A549 (cell line): ENCODE measurements around the gene PRRT4. TPM values are rescaled to one million over a fixed set of nuclear protein-coding genes. Genes with fewer than 3 reads are reported as not detected.

Experiments used
- ATAC-seq, 2 experiments: fragments of 200-7000 bp in 1 of 2; fragments of >200 bp in 1 of 2; cut with Nextera tagmentation in 1 of 2; cut with Tn5 transposase in 1 of 2; 3 replicates each; pipeline versions ENCODE4 v1.8.0 to v1.9.1; 2018 to 2020; ENCODE audit warnings: mild to moderate bottlenecking in 1 of 2, moderate library complexity in 1 of 2
- CTCF ChIA-PET: fragments of 300-600 bp; sonication (Branson Sonifier 250); formaldehyde crosslinking; extraction: SDS; loops from one replicate; lab custom pipeline; 2021; ENCODE audit warnings: antibody characterized with exemption, inconsistent platforms; lab: Yijun Ruan, JAX
- POLR2A ChIA-PET: fragments of 350-600 bp; formaldehyde crosslinking; extraction: SDS; loops from one replicate; lab custom pipeline; 2021; ENCODE audit warnings: antibody characterized with exemption, inconsistent platforms; lab: Yijun Ruan, JAX
- DNase-seq, 2 experiments: peaks; one replicate each; pipeline versions ENCODE4 v3.0.0 to v3.0.0-alpha.2; 2011 to 2016; ENCODE audit warnings: low read depth in 1 of 2, low spot score in 1 of 2
- FAIRE-seq: peaks from 2 replicates; lab custom pipeline; 2011; peaks lifted over from hg19 to GRCh38; lab: Jason Lieb, UNC
- H3K27ac ChIP-seq, 2 experiments: fragments of >200 bp; sonication (Bioruptor Twin); formaldehyde crosslinking; 3 replicates each; pipeline ENCODE4 v1.5.1; 2016 to 2017
- H3K4me1 ChIP-seq: fragments of >200 bp; sonication (Bioruptor Twin); formaldehyde crosslinking; 3 replicates; pipeline ENCODE4 v1.6.1; 2016
- H3K4me2 ChIP-seq: fragments of >200 bp; sonication (Bioruptor Twin); formaldehyde crosslinking; 3 replicates; pipeline ENCODE4 v1.6.1; 2016
- H3K4me3 ChIP-seq: fragments of >200 bp; sonication (Bioruptor Twin); formaldehyde crosslinking; 3 replicates; pipeline ENCODE4 v1.5.1; 2016
- H3K9me3 ChIP-seq: fragments of >200 bp; sonication (Bioruptor Twin); formaldehyde crosslinking; 3 replicates; pipeline ENCODE4 v1.6.1; 2016
- ATOH8 ChIP-seq: fragments of 250-450 bp; sonication (Bioruptor Pico); IDR thresholded peaks from 2 replicates; pipeline ENCODE4 v1.5.0; 2020; ENCODE audit warnings: low read depth, mild to moderate bottlenecking, moderate library complexity
- BHLHE40 ChIP-seq: IDR thresholded peaks from 2 replicates; pipeline ENCODE4 v1.6.1; 2012; ENCODE audit warnings: low read depth, low read length, inconsistent platforms
- CEBPB ChIP-seq, 2 experiments: fragments of >200 bp in 1 of 2; sonication (Bioruptor Twin) in 1 of 2; formaldehyde crosslinking in 1 of 2; IDR thresholded peaks; 2 replicates each; pipeline ENCODE4 v1.6.1; 2012 to 2016
- EHF ChIP-seq: fragments of 250-450 bp; sonication (Bioruptor Pico); IDR thresholded peaks from 2 replicates; pipeline ENCODE4 v1.5.0; 2020; ENCODE audit warnings: mild to moderate bottlenecking
- EP300 ChIP-seq, 2 experiments: fragments of >200 bp; sonication (Bioruptor Twin); formaldehyde crosslinking; IDR thresholded peaks; 2 replicates in 1 of 2; 3 replicates in 1 of 2; pipeline ENCODE4 v1.6.1; 2016 to 2017
- ESRRA ChIP-seq: fragments of 150-350 bp; IDR thresholded peaks from 2 replicates; pipeline ENCODE4 v1.6.1; 2014; ENCODE audit warnings: mild to moderate bottlenecking, low read length, borderline replicate concordance
- HDAC2 ChIP-seq: fragments of 200-600 bp; sonication (generic); IDR thresholded peaks from 2 replicates; pipeline ENCODE4 v1.6.1; 2016
- HOXA7 ChIP-seq: fragments of 250-450 bp; sonication (Bioruptor Pico); IDR thresholded peaks from 2 replicates; pipeline ENCODE4 v1.5.0; 2020; ENCODE audit warnings: mild to moderate bottlenecking, moderate library complexity
- HOXB5 ChIP-seq: fragments of 250-450 bp; sonication (Bioruptor Pico); IDR thresholded peaks from 2 replicates; pipeline ENCODE4 v1.5.0; 2020; ENCODE audit warnings: mild to moderate bottlenecking, moderate library complexity
- JUN ChIP-seq, 2 experiments: fragments of >200 bp; sonication (Bioruptor Twin); formaldehyde crosslinking; IDR thresholded peaks; 2 replicates in 1 of 2; 3 replicates in 1 of 2; pipeline ENCODE4 v1.6.1; 2016 to 2017
- MYC ChIP-seq: IDR thresholded peaks from 2 replicates; pipeline ENCODE4 v1.6.1; 2012; ENCODE audit warnings: mild to moderate bottlenecking, inconsistent platforms, low read length, improper control_type of control experiment, borderline replicate concordance
- NFE2L2 ChIP-seq: fragments of 150-350 bp; conservative IDR thresholded peaks from 2 replicates; pipeline ENCODE4 v1.6.1; 2014; ENCODE audit warnings: low read length
- NPAS2 ChIP-seq: fragments of 250-450 bp; sonication (Bioruptor Pico); IDR thresholded peaks from 2 replicates; pipeline ENCODE4 v1.8.0; 2022; ENCODE audit warnings: mild to moderate bottlenecking, moderate library complexity, borderline replicate concordance
- NR3C1 ChIP-seq: fragments of >200 bp; sonication (Bioruptor Twin); formaldehyde crosslinking; IDR thresholded peaks from 3 replicates; pipeline ENCODE4 v1.6.1; 2017
- PHF8 ChIP-seq: fragments of 200-600 bp; sonication (generic); IDR thresholded peaks from 2 replicates; pipeline ENCODE4 v1.6.1; 2016; ENCODE audit warnings: low read depth, mild to moderate bottlenecking, antibody characterized with exemption, moderate library complexity, borderline replicate concordance
- RARB ChIP-seq: fragments of 250-450 bp; sonication (Bioruptor Pico); IDR thresholded peaks from 2 replicates; pipeline ENCODE4 v1.8.0; 2021; ENCODE audit warnings: mild to moderate bottlenecking, moderate library complexity
- RCOR1 ChIP-seq: fragments of 150-350 bp; IDR thresholded peaks from 2 replicates; pipeline ENCODE4 v1.6.1; 2014; ENCODE audit warnings: antibody characterized with exemption, low read length, low read depth
- RNF2 ChIP-seq: fragments of 200-600 bp; sonication (generic); IDR thresholded peaks from 2 replicates; pipeline ENCODE4 v1.6.1; 2016; ENCODE audit warnings: low read depth, mild to moderate bottlenecking, antibody characterized with exemption, moderate library complexity, borderline replicate concordance
- SMC3 ChIP-seq: fragments of >200 bp; sonication (Bioruptor Twin); formaldehyde crosslinking; IDR thresholded peaks from 3 replicates; pipeline ENCODE4 v1.6.1; 2018; ENCODE audit warnings: inconsistent platforms
- ZC3H11A ChIP-seq: fragments of 450-650 bp; IDR thresholded peaks from 2 replicates; pipeline ENCODE4 v1.6.1; 2014; ENCODE audit warnings: antibody characterized with exemption, mild to moderate bottlenecking
- ZSCAN20 ChIP-seq: fragments of 250-450 bp; sonication (Bioruptor Pico); IDR thresholded peaks from 2 replicates; pipeline ENCODE4 v1.8.0; 2022; ENCODE audit warnings: mild to moderate bottlenecking, moderate library complexity
- WGBS: methylation state at CpG from one replicate; pipeline ENCODE4 v1.1.6; 2017; ENCODE audit errors: missing lambda C conversion rate; 5-methylcytosine and 5-hydroxymethylcytosine counted together
- polyA plus RNA-seq, 4 experiments: library from polyadenylated mRNA; depleted of rRNA in 3 of 4; stranded (reverse); fragments of >200 nt; fragmentation: RNase III in 1 of 4; extraction: RNeasy Plus Mini Kit Qiagen cat#74134 plus additional on column Dnase treatment in 1 of 4; gene quantifications; 2 replicates in 3 of 4; 3 replicates in 1 of 4; pipeline ENCODE4 v1.2.3, GENCODE V29; 2011 to 2017
- TF ChIP-seq, protein P1 (sequence below): fragments of 150-350 bp; IDR thresholded peaks from 2 replicates; pipeline ENCODE4 v1.6.1; 2014; ENCODE audit warnings: low read depth, mild to moderate bottlenecking, low read length
- TF ChIP-seq, protein P2 (sequence below): fragments of 200-600 bp; sonication (generic); IDR thresholded peaks from 2 replicates; pipeline ENCODE4 v1.6.1; 2016; ENCODE audit warnings: antibody characterized with exemption, mild to moderate bottlenecking, moderate library complexity
- TF ChIP-seq, protein P3 (sequence below): fragments of >200 bp; sonication (Bioruptor Twin); formaldehyde crosslinking; IDR thresholded peaks from 3 replicates; pipeline ENCODE4 v1.5.1; 2016

The PRRT4 gene
- polyA plus RNA-seq, 2 of the 4 experiments (the other 2 are of a cell fraction), result 0.15 to 0.18 TPM

GRCh38 chr7:128374041-128374440 is 12.6 kb upstream of the PRRT4 start:
- CTCF ChIA-PET, result interaction anchor here (0.8 to 38.8 kb wide), 4 partner anchors 9 to 29 kb away, joined by 3 to 800 read pairs (median 146); partner anchors contain the start of gene RBM28
- no peak for DNase-seq
- POLR2A ChIA-PET, result no interaction called here
- ATAC-seq, result no peak
- TF ChIP-seq JUN (IDR thresholded peaks at IDR 0.05), result no peak
- no peak for TF ChIP-seq HOXB5
- TF ChIP-seq MYC, result no peak
- TF ChIP-seq, protein P1, sequence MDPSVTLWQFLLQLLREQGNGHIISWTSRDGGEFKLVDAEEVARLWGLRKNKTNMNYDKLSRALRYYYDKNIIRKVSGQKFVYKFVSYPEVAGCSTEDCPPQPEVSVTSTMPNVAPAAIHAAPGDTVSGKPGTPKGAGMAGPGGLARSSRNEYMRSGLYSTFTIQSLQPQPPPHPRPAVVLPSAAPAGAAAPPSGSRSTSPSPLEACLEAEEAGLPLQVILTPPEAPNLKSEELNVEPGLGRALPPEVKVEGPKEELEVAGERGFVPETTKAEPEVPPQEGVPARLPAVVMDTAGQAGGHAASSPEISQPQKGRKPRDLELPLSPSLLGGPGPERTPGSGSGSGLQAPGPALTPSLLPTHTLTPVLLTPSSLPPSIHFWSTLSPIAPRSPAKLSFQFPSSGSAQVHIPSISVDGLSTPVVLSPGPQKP, result no peak
- TF ChIP-seq RNF2, result no peak
- TF ChIP-seq, protein P2, sequence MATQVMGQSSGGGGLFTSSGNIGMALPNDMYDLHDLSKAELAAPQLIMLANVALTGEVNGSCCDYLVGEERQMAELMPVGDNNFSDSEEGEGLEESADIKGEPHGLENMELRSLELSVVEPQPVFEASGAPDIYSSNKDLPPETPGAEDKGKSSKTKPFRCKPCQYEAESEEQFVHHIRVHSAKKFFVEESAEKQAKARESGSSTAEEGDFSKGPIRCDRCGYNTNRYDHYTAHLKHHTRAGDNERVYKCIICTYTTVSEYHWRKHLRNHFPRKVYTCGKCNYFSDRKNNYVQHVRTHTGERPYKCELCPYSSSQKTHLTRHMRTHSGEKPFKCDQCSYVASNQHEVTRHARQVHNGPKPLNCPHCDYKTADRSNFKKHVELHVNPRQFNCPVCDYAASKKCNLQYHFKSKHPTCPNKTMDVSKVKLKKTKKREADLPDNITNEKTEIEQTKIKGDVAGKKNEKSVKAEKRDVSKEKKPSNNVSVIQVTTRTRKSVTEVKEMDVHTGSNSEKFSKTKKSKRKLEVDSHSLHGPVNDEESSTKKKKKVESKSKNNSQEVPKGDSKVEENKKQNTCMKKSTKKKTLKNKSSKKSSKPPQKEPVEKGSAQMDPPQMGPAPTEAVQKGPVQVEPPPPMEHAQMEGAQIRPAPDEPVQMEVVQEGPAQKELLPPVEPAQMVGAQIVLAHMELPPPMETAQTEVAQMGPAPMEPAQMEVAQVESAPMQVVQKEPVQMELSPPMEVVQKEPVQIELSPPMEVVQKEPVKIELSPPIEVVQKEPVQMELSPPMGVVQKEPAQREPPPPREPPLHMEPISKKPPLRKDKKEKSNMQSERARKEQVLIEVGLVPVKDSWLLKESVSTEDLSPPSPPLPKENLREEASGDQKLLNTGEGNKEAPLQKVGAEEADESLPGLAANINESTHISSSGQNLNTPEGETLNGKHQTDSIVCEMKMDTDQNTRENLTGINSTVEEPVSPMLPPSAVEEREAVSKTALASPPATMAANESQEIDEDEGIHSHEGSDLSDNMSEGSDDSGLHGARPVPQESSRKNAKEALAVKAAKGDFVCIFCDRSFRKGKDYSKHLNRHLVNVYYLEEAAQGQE, result no peak
- TF ChIP-seq HDAC2, result no peak
- TF ChIP-seq ZSCAN20 (CRISPR knock-in tag), result no peak
- no peak for TF ChIP-seq EHF (CRISPR knock-in tag)
- no peak for TF ChIP-seq SMC3
- TF ChIP-seq, protein P3, sequence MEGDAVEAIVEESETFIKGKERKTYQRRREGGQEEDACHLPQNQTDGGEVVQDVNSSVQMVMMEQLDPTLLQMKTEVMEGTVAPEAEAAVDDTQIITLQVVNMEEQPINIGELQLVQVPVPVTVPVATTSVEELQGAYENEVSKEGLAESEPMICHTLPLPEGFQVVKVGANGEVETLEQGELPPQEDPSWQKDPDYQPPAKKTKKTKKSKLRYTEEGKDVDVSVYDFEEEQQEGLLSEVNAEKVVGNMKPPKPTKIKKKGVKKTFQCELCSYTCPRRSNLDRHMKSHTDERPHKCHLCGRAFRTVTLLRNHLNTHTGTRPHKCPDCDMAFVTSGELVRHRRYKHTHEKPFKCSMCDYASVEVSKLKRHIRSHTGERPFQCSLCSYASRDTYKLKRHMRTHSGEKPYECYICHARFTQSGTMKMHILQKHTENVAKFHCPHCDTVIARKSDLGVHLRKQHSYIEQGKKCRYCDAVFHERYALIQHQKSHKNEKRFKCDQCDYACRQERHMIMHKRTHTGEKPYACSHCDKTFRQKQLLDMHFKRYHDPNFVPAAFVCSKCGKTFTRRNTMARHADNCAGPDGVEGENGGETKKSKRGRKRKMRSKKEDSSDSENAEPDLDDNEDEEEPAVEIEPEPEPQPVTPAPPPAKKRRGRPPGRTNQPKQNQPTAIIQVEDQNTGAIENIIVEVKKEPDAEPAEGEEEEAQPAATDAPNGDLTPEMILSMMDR, result no peak
- TF ChIP-seq, all 56 proteins: peak for 0
- Histone ChIP-seq H3K4me3 (no peak overlapping the region), H3K9me3 (no peaks in the 10 kb centered on the region), H3K27ac (no peak overlapping the region), H3K4me1 (no peaks in the 10 kb centered on the region), H3K4me2 (no peak overlapping the region)
- no peak for FAIRE-seq
- WGBS, result 11% methylated on average over 1 of the region's 1 CpG

DNA sequence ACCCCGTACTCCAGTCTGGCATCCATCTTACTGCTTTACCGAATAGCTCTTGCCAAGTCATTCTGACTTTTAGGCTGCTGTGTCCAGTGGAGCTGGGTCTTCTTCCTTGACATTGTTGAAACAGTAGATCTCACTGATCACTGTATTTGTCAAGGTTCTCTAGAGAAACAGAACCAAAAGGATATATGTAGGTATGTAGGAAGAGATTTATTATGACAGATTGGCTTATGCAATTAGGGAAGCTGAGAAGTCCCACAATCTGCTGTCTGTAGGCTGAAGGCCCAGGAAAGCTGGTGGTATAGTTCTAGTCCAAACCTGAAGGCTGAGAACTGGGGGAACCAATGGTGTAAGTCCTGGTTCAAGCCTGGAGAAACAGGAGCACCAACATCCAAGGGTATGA is 12.1 kb upstream of the PRRT4 start:
- Histone ChIP-seq H3K4me1 (no peaks in the 10 kb centered on the region), H3K4me3 (no peak overlapping the region), H3K27ac (no peak overlapping the region), H3K4me2 (no peak overlapping the region), H3K9me3 (no peaks in the 10 kb centered on the region)
- DNase-seq (no peak), ATAC-seq (no peak), FAIRE-seq (no peak)
- TF ChIP-seq MYC (no peak), EP300 (IDR thresholded peaks at IDR 0.05) (no peak), RARB (no peak), ESRRA (no peak), CEBPB (IDR thresholded peaks at IDR 0.05) (no peak), ZC3H11A (no peak), NFE2L2 (no peak), HOXA7 (CRISPR knock-in tag) (no peak), PHF8 (no peak), NPAS2 (CRISPR knock-in tag) (no peak), NR3C1 (no peak), ATOH8 (CRISPR knock-in tag) (no peak), BHLHE40 (no peak), JUN (IDR thresholded peaks at IDR 0.05) (no peak), RCOR1 (no peak)
- TF ChIP-seq, protein P2, result no peak
- ChIA-PET POLR2A (no interaction called here), CTCF (interaction anchor here (0.8 to 38.8 kb wide), 4 partner anchors 8 to 28 kb away, joined by 3 to 800 read pairs (median 145); partner anchors contain the start of gene RBM28)
- 71% methylated on average over 2 of the region's 2 CpGs for WGBS
